UCSD-AML1 (cell line): ENCODE measurements around the gene GEMIN2.
"Not testable (repeated sequence)": the region's sequence is repeated elsewhere in the genome, so short reads cannot be mapped to it uniquely, and the experiment has no call there.

Source experiments
- DNase-seq: peaks from one replicate; lab custom pipeline; 2025; ENCODE audit not compliant: unreplicated experiment; lab: John Stamatoyannopoulos, UW

The GEMIN2 gene

GRCh38 chr14:39109893-39110715 lies 4.0 kb upstream of the GEMIN2 start:
- DNase-seq = no peak

GRCh38 chr14:39113685-39114072 lies 444 bp upstream of the GEMIN2 start:
- DNase-seq = no peak

- no peak for DNase-seq
Measured at GRCh38 chr14:39122330-39123138, 8.4 kb downstream of the GEMIN2 start.

GRCh38 chr14:39137835-39138234 lies 23.7 kb downstream of the GEMIN2 start:
- DNase-seq = not testable (repeated sequence)

GRCh38 chr14:39138440-39138839 lies 24.3 kb downstream of the GEMIN2 start:
- no peak for DNase-seq

- no peak for DNase-seq
Measured at GRCh38 chr14:39140170-39140569, 26.0 kb downstream of the GEMIN2 start.

GRCh38 chr14:39141623-39142022 lies 27.5 kb downstream of the GEMIN2 start:
- DNase-seq = not testable (repeated sequence)

- not testable (repeated sequence) for DNase-seq
Measured at GRCh38 chr14:39143226-39143625, 29.1 kb downstream of the GEMIN2 start.

- DNase-seq = no peak
Measured at GRCh38 chr14:39145266-39145966, 31.3 kb downstream of the GEMIN2 start.

- DNase-seq = no peak
Measured at GRCh38 chr14:39154594-39155189, 40.6 kb downstream of the GEMIN2 start.

- DNase-seq = no peak
Measured at GRCh38 chr14:39157491-39157890, 43.4 kb downstream of the GEMIN2 start.

GRCh38 chr14:39158222-39158858 lies 44.2 kb downstream of the GEMIN2 start:
- DNase-seq = no peak

- no peak for DNase-seq
Measured at GRCh38 chr14:39160494-39160893, 46.4 kb downstream of the GEMIN2 start.

- not testable (repeated sequence) for DNase-seq
Measured at GRCh38 chr14:39167797-39168320, 53.7 kb downstream of the GEMIN2 start.

GRCh38 chr14:39168591-39168990 lies 54.5 kb downstream of the GEMIN2 start:
- DNase-seq = no peak

- no peak for DNase-seq
Measured at GRCh38 chr14:39169541-39169900, 55.4 kb downstream of the GEMIN2 start.

- DNase-seq = no peak
Measured at GRCh38 chr14:39173198-39173597, 59.1 kb downstream of the GEMIN2 start.

- DNase-seq = peak; percentile 97
Measured at GRCh38 chr14:39174560-39175444, 60.7 kb downstream of the GEMIN2 start, which contains the start of gene PNN. Gene PNN (plus strand): TSS chr14:39175254. CDS start chr14:39175280, 26 bp downstream.
